Activated CD8-positive, alpha-beta memory T cell treated with anti-CD3 and anti-CD28 coated beads, Interleukin-2, amount 10 ng/mL, durations not matched to agents 7 days and 5 days (primary cell): ENCODE measurements around the gene B3GNT5. TPM values are rescaled to one million over a fixed set of nuclear protein-coding genes. Genes with fewer than 3 reads are reported as not detected.

Source experiments
- ATAC-seq: fragments of 150-1000 bp; cut with Tn5 transposase; one replicate; pipeline ENCODE4 v1.10.0; 2021; ENCODE audit warnings: moderate library complexity
- CTCF ChIA-PET: fragments of 350-600 bp; sonication (Branson Sonifier 250); formaldehyde crosslinking; loops from one replicate; lab custom pipeline; 2021; ENCODE audit warnings: antibody characterized with exemption; lab: Charles Lee
- DNase-seq: peaks from one replicate; pipeline ENCODE4 v3.0.0-alpha.2; 2020
- H3K27ac Mint-ChIP-seq: one replicate; pipeline ENCODE4 v1.8.0; 2021; ENCODE audit warnings: mild to moderate bottlenecking, mixed read lengths
- H3K27me3 Mint-ChIP-seq: one replicate; pipeline ENCODE4 v1.8.0; 2021; ENCODE audit warnings: mixed read lengths
- H3K36me3 Mint-ChIP-seq: one replicate; pipeline ENCODE4 v1.8.0; 2021; ENCODE audit warnings: mild to moderate bottlenecking, mixed read lengths
- H3K4me1 Mint-ChIP-seq: one replicate; pipeline ENCODE4 v1.8.0; 2021; ENCODE audit warnings: mixed read lengths
- H3K4me3 Mint-ChIP-seq: one replicate; pipeline ENCODE4 v1.8.0; 2021; ENCODE audit warnings: mild to moderate bottlenecking, moderate library complexity, mixed read lengths
- H3K9me3 Mint-ChIP-seq: one replicate; pipeline ENCODE4 v1.8.0; 2022; ENCODE audit warnings: low read depth, mixed read lengths
- total RNA-seq, 2 experiments: library from RNA; stranded (reverse); gene quantifications; one replicate each; pipeline ENCODE4 v1.2.3, GENCODE V29; 2021

Gene B3GNT5
- total RNA-seq, 2 experiments from 2014 or later: 0.26 to 1.3 TPM

DNA sequence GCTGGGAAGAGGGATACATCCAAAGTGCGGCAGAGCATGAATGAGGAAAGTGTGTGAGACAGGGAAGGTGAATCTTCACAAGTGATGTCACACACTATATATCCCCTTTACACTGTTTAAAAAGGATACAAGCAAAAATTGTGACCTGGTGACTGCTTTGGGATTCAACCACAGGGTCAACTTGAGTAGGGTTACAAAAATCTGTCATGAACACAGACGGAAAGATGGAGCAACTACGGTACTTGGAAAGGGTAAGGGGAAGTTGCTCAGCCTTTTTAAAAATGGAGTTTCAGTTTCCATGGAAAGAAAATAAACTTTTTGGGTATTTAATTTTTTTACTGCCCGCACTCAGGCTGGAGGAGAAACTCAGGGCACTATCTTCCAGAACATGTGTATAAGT, 60.3 kb downstream of the B3GNT5 start:
- Mint-ChIP-seq H3K4me3 (no peak overlapping the region), H3K36me3 (peaks cover 13% of the 10 kb centered on the region), H3K27ac (no peak overlapping the region), H3K4me1 (no peaks in the 10 kb centered on the region), H3K9me3 (no peaks in the 10 kb centered on the region), H3K27me3 (no peaks in the 10 kb centered on the region)
- CTCF ChIA-PET: no interaction called here
- DNase-seq: no peak
- ATAC-seq: no peak

DNA sequence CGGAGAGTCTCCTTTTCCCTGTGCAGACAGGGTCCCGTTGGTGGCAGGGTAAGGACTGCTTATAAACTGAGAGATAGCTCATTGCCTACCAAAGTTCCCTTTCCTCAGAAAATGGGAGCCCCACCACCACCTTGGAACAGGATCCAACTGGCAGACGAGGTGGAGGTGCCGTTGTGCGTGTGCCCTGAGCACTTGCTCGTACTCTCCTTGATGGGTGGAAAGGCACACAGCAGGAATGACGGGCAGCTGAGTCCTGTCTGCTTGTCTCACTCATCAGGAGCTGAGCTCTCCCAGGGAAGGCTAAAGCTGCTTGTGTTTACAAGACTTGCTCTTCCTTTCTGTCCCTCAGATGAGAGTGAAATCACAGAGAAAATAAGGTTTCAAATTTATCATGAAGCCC, 60.7 kb downstream of the B3GNT5 start:
- peaks cover 13% of the 10 kb centered on the region for H3K36me3 Mint-ChIP-seq
- H3K27me3 Mint-ChIP-seq: no peaks in the 10 kb centered on the region
- CTCF ChIA-PET: no interaction called here

DNA sequence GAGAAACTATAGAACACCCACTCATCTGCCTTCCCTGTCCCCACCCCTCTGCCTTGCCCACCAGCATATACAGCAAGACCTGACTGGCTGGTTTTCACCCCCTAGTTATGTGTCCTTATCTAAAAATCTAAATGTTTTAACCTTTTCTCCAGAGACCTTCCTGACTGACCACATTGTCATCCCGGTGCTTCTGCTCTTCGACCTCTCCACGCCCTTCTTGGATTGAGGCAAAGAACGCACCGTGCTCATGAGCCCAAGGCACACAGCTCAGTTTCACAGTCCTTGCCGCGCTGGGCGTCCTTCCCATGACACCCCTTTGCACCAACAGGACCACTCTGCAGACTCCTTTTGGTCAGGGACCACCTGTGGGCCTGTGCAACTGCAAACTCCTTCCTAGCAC, 62.7 kb downstream of the B3GNT5 start:
- Mint-ChIP-seq H3K27me3 (no peaks in the 10 kb centered on the region), H3K9me3 (no peaks in the 10 kb centered on the region), H3K4me1 (peaks cover 7% of the 10 kb centered on the region), H3K27ac (no peak overlapping the region), H3K36me3 (peaks cover 9% of the 10 kb centered on the region), H3K4me3 (no peak overlapping the region)
- CTCF ChIA-PET: interaction anchor here (1.2 kb wide), 1 partner anchor 18 kb away, joined by 3 read pairs; no protein-coding TSS in a partner anchor
- DNase-seq (no peak), ATAC-seq (no peak)

More for the DNA sequence above, 60.7 kb downstream of the B3GNT5 start:
- no peak overlapping the region for H3K27ac Mint-ChIP-seq
- H3K9me3 Mint-ChIP-seq: no peaks in the 10 kb centered on the region
- ATAC-seq (no peak), DNase-seq (no peak)
- H3K4me1 Mint-ChIP-seq: no peaks in the 10 kb centered on the region
- no peak overlapping the region for H3K4me3 Mint-ChIP-seq

DNA sequence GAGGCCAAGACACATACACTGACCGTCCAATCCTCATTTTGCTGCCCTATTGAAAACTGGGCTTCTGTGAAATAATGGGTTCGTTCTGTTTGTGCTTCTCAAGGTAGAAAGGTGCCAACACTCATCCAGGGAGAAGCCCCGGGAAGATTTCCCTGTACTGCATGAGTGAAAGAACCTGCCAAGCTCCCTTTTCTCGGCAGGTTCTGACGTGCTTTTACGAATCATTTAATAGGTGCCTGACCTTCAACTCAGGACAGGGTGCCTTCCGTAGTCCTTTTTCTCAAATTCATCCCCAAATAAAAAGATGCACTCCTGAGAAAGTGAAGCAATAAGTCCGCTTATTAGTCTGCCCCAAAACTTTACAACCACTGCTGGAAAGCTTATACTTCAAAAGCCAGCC, 64.2 kb downstream of the B3GNT5 start:
- CTCF ChIA-PET: interaction anchor here (1.1 kb wide), 1 partner anchor 66 kb away, joined by 3 read pairs; no protein-coding TSS in a partner anchor
- Mint-ChIP-seq H3K27me3 (no peaks in the 10 kb centered on the region), H3K27ac (no peak overlapping the region), H3K4me1 (peaks cover 7% of the 10 kb centered on the region), H3K36me3 (peaks cover 2% of the 10 kb centered on the region), H3K4me3 (no peak overlapping the region), H3K9me3 (no peaks in the 10 kb centered on the region)
- no peak for ATAC-seq
- DNase-seq: no peak

DNA sequence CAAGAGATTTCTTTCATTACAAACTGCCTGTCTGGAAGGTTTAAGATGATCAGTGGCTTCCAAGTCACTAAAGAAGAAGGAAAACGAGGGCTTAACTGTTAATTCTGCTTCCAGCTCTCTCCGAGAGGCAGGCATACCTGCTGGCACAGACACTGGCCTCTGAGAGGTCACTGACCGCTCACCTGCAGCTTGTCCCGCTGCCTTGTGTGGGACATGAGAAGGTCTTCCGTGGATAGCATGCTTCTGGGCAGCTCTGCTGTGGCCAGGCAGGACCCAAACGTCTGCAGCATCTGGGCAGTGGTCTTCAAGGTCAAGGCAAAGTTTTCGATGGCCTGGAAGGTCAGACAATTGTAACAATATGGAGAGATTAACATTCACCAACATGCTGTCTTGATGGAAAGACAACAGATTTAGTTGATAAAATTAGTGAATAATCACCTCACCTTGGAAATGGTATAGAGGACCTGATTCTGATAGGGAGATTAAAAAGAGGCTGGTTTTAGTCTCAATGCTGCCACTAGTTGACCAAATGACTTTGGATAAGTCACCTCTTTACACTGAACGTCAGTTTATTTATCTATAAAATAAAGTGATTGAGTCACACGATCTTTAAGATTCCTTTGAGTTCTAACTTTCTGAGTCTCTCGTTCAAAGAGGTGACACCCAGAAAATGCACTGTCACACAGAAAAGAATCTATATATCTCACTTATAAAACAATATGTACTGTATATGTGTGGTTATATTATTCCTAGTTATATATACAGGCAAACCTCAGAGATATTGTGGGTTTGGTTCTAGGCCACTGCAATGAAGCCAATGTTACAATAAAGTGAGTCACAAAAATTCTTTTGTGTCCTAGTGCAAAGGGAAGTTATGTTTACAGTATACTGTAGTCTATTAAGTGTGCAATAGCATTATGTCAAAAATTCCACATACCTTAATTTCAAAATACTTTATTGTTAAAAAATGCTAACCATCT, 65.1 kb downstream of the B3GNT5 start:
- CTCF ChIA-PET: interaction anchor here (1.1 kb wide), 1 partner anchor 65 kb away, joined by 3 read pairs; no protein-coding TSS in a partner anchor
- Mint-ChIP-seq H3K9me3 (no peaks in the 10 kb centered on the region), H3K4me3 (no peak overlapping the region), H3K36me3 (peaks cover 6% of the 10 kb centered on the region), H3K27me3 (no peaks in the 10 kb centered on the region), H3K4me1 (peaks cover 7% of the 10 kb centered on the region), H3K27ac (no peak overlapping the region)
- ATAC-seq: no peak
- DNase-seq: no peak

DNA sequence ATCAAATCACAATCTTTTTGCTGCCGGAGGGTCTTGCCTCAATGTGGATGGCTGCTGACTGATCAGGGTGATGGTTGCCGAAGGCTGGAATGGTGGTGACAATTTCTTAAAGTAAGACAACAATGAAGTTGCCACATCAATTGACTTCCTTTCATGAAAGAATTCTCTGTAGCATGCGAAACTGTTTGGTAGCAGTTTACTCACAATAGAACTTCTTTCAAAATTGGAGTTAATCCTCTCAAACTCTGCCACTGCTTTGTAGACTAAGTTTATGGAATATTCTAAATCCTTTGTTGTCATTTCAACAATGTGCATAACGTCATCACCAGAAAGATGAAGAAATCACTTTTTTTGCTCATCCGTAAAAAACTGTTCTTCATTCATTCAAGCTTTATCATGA, 65.8 kb downstream of the B3GNT5 start:
- CTCF ChIA-PET: interaction anchor here (1.3 kb wide), 1 partner anchor 10 kb away, joined by 3 read pairs; no protein-coding TSS in a partner anchor
- Mint-ChIP-seq H3K27me3 (no peaks in the 10 kb centered on the region), H3K4me3 (no peak overlapping the region), H3K27ac (no peak overlapping the region), H3K9me3 (no peaks in the 10 kb centered on the region), H3K36me3 (peaks cover 6% of the 10 kb centered on the region), H3K4me1 (peaks cover 7% of the 10 kb centered on the region)
- ATAC-seq (no peak), DNase-seq (no peak)

DNA sequence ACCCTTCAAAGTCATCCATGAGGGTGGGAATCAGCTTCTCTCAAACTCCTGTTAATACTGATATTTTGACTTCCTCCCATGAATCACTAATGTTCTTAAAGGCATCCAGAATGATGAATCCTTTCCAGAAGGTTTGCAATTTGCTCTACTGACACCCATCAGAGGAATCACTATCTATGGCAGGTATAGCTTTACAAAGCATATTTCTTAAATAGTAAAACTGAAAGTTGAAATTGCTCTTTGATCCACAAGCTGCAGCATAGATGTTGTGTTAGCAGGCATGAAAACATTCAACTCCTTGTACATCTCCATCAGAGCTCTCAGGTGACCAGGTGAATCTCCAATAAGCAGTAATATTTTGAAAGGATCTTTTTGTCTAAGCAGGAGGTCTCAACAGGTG, 66.3 kb downstream of the B3GNT5 start:
- Mint-ChIP-seq H3K4me3 (no peak overlapping the region), H3K27ac (no peak overlapping the region)

More for the DNA sequence above, 66.3 kb downstream of the B3GNT5 start:
- no peaks in the 10 kb centered on the region for H3K27me3 Mint-ChIP-seq
- ATAC-seq (no peak), DNase-seq (no peak)
- peaks cover 7% of the 10 kb centered on the region for H3K4me1 Mint-ChIP-seq
- H3K9me3 Mint-ChIP-seq: no peaks in the 10 kb centered on the region
- peaks cover 6% of the 10 kb centered on the region for H3K36me3 Mint-ChIP-seq
- CTCF ChIA-PET: interaction anchor here (1.3 kb wide), 1 partner anchor 10 kb away, joined by 3 read pairs; no protein-coding TSS in a partner anchor

Other genes starting within 250 kb of the B3GNT5 start
- gene MCCC1, start 153.8 kb upstream of the B3GNT5 start, total RNA-seq: 10 to 100 TPM; 30.8 to 44.7 TPM
- gene LAMP3, start 90.5 kb upstream of the B3GNT5 start, total RNA-seq: 10 to 100 TPM; 10.6 to 21.5 TPM
- gene MCF2L2, start 175.4 kb downstream of the B3GNT5 start, total RNA-seq: 10 to 100 TPM in 1 of 2 experiments, 1 to 10 TPM in 1; 6.0 to 11.4 TPM